Activated CD8-positive, alpha-beta memory T cell treated with anti-CD3 and anti-CD28 coated beads, Interleukin-2, amount 10 ng/mL, durations not matched to agents 7 days and 5 days (primary cell): Measurements from ENCODE around the gene DGUOK. TPM values are rescaled to one million over a fixed set of nuclear protein-coding genes. Genes with fewer than 3 reads are reported as not detected.

Experiments
- ATAC-seq: fragments of 150-1000 bp; cut with Tn5 transposase; one replicate; pipeline ENCODE4 v1.10.0; 2021; ENCODE audit warnings: moderate library complexity
- CTCF ChIA-PET: fragments of 350-600 bp; sonication (Branson Sonifier 250); formaldehyde crosslinking; loops from one replicate; lab custom pipeline; 2021; ENCODE audit warnings: antibody characterized with exemption; lab: Charles Lee
- DNase-seq: peaks from one replicate; pipeline ENCODE4 v3.0.0-alpha.2; 2020
- H3K27ac Mint-ChIP-seq: one replicate; pipeline ENCODE4 v1.8.0; 2021; ENCODE audit warnings: mild to moderate bottlenecking, mixed read lengths
- H3K27me3 Mint-ChIP-seq: one replicate; pipeline ENCODE4 v1.8.0; 2021; ENCODE audit warnings: mixed read lengths
- H3K36me3 Mint-ChIP-seq: one replicate; pipeline ENCODE4 v1.8.0; 2021; ENCODE audit warnings: mild to moderate bottlenecking, mixed read lengths
- H3K4me1 Mint-ChIP-seq: one replicate; pipeline ENCODE4 v1.8.0; 2021; ENCODE audit warnings: mixed read lengths
- H3K4me3 Mint-ChIP-seq: one replicate; pipeline ENCODE4 v1.8.0; 2021; ENCODE audit warnings: mild to moderate bottlenecking, moderate library complexity, mixed read lengths
- H3K9me3 Mint-ChIP-seq: one replicate; pipeline ENCODE4 v1.8.0; 2022; ENCODE audit warnings: low read depth, mixed read lengths
- total RNA-seq, 2 experiments: library from RNA; stranded (reverse); gene quantifications; one replicate each; pipeline ENCODE4 v1.2.3, GENCODE V29; 2021

The DGUOK gene
- total RNA-seq, 2 experiments from 2014 or later, result 65.9 to 75.4 TPM

DNA sequence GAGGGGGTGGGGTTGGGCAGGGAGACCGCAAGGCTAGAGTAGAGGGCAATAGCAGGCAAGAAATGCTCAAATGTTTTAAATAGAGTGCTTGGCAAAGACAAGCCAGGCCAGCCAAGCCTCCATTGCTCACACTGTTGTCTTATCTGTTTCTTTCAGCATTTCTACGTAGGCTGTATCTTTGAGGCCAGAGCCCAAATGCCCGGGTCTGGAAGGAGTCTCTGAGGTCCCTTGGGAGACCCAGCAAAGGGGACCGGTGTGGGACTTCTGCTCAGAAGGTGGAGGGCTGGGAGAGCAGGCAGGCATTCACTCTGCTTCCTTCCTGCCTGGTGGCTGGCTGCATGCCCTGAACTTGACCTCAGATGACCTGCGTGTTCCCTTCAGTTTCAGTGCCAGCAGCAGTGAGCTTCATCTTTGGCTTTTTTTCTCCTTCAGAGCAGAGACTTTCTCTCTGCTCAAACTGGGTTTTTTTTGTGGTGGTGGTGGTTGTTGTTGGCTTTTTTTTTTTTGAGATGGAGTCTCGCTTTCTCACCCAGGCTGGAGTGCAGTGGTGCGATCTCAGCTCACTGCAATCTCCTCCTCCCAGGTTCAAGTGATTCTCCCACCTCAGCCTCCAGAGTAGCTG, 44.3 kb downstream of the DGUOK start:
- H3K27me3 Mint-ChIP-seq, result peaks cover 2% of the 10 kb centered on the region
- CTCF ChIA-PET, result interaction anchor here (0.7 to 2.0 kb wide), 8 partner anchors 10 to 147 kb away, joined by 3 to 8 read pairs (median 4); no protein-coding TSS in a partner anchor
- peak overlapping the region; percentile 46 for H3K4me3 Mint-ChIP-seq
- peak overlapping the region; percentile 74 for H3K27ac Mint-ChIP-seq
- H3K36me3 Mint-ChIP-seq, result no peaks in the 10 kb centered on the region
- H3K9me3 Mint-ChIP-seq, result no peaks in the 10 kb centered on the region
- H3K4me1 Mint-ChIP-seq, result peaks cover 34% of the 10 kb centered on the region
- peak; percentile 86 for ATAC-seq
- peak; percentile 81 for DNase-seq

DNA sequence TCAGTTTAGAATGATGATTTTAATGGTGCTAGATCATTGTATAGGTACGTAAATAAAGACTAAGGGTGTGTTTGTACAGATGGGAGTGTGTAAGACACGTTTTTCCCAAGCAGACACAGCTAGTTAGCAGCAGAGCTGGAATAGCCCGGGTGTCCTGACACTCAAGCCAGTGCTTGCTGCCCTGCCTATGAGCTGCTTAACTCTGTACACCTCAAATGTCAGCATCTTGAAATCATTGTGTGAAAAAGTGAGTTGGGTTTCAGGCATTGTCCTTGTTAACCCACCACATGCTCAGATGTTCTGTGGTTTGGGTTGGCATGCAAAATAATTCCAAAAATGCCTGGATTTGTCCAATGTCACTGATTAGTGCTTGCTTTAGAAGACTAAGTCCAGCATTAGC, 45.0 kb downstream of the DGUOK start:
- DNase-seq, result no peak
- no peak for ATAC-seq
- H3K4me3 Mint-ChIP-seq, result peak overlapping the region; percentile 46
- no peaks in the 10 kb centered on the region for H3K36me3 Mint-ChIP-seq
- CTCF ChIA-PET, result interaction anchor here (1.1 to 1.9 kb wide), 4 partner anchors 9 to 34 kb away, joined by 3 to 8 read pairs (median 4); no protein-coding TSS in a partner anchor
- H3K4me1 Mint-ChIP-seq, result peaks cover 34% of the 10 kb centered on the region
- no peaks in the 10 kb centered on the region for H3K9me3 Mint-ChIP-seq
- H3K27me3 Mint-ChIP-seq, result peaks cover 2% of the 10 kb centered on the region
- H3K27ac Mint-ChIP-seq, result peak overlapping the region; percentile 74

DNA sequence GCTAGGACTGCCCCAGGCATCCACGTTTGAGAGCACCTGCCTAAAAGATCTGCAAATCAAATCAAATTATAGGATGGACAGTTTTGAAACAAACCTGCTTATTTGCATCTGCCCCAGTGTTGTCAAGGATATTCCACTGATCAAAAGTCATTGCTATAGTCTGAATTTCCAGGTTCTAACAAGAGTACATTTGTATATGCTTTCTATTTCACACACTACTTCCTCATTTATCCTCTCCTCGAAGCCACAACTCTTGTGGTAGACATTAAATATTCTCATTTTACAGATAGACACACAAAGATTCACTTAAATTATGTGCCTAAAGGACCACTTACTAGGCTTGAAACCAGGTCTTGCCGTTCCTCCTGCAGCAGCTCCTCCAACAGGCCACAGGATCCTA, 46.2 kb downstream of the DGUOK start:
- Mint-ChIP-seq H3K27me3 (peaks cover 2% of the 10 kb centered on the region), H3K9me3 (no peaks in the 10 kb centered on the region), H3K4me1 (peaks cover 34% of the 10 kb centered on the region), H3K4me3 (no peak overlapping the region), H3K27ac (no peak overlapping the region), H3K36me3 (no peaks in the 10 kb centered on the region)
- CTCF ChIA-PET, result interaction anchor here (0.7 to 0.9 kb wide), 3 partner anchors 14 to 38 kb away, joined by 3 read pairs; no protein-coding TSS in a partner anchor
- ATAC-seq, result no peak
- DNase-seq, result no peak

DNA sequence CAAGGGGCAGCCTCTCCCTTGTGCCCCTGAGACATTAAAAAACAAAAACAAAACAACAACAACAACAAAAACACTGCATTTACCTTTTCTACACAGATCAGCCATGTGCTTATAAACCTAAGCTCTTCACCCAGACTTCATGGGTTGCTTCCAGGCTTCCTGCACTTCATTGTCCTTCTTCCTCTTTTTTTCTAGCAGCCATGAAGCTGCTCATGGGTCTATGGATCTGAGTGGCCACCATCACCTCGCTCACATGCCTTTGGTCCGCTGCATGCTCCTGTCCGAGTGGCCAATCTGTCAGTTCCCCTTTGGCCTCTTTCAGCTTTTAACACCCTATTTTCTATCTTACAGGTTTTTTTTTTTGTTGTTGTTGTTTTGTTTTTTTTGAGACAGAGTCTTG, 49.1 kb downstream of the DGUOK start:
- Mint-ChIP-seq H3K27me3 (no peaks in the 10 kb centered on the region), H3K27ac (no peak overlapping the region), H3K4me1 (peaks cover 46% of the 10 kb centered on the region), H3K4me3 (no peak overlapping the region), H3K36me3 (no peaks in the 10 kb centered on the region), H3K9me3 (no peaks in the 10 kb centered on the region)
- DNase-seq (no peak), ATAC-seq (no peak)
- CTCF ChIA-PET, result interaction anchor here (0.8 to 1.0 kb wide), 2 partner anchors 25 to 37 kb away, joined by 3 read pairs; no protein-coding TSS in a partner anchor

DNA sequence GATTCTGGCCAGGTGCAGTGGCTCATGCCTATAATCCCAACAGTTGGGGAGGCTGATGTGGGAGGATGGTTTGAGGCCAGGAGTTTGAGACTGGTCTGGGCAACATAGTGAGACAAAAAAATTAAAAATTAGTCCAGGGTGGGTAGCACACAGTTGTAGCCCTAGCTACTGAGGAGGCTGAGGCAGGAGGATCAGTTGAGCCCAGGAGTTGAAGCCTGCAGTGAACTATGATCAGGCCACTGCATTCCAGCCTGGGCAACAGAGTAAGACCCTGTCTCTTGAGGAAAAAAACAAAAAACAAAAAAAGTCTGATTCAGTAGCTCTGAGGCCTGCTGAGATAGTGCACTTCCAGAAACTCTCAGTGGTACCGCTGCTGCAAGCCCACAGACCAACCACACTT, 50.1 kb downstream of the DGUOK start:
- H3K9me3 Mint-ChIP-seq, result no peaks in the 10 kb centered on the region
- ATAC-seq (no peak), DNase-seq (no peak)
- H3K4me1 Mint-ChIP-seq, result peaks cover 43% of the 10 kb centered on the region
- peaks cover 10% of the 10 kb centered on the region for H3K27me3 Mint-ChIP-seq
- H3K27ac Mint-ChIP-seq, result no peak overlapping the region
- H3K36me3 Mint-ChIP-seq, result no peaks in the 10 kb centered on the region
- no peak overlapping the region for H3K4me3 Mint-ChIP-seq
- CTCF ChIA-PET, result no interaction called here

DNA sequence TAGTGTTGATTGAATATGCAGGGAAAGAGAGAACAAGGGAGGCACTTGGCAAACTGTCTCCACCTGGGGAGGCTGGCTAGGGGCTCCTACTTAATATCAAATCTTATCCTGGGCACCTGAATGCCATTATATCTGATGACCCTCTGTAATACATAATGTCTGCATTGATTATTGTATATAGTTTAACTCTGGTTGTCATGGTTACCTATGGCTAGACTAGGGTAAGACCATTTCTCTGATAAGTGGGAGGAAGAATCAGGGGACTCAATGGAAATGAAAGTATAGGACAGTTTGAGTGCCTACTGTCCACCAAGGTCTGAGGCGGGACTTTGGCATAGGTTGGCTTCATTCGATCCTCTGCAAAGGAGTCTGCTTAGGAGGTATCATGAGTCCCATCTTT, 50.8 kb downstream of the DGUOK start:
- CTCF ChIA-PET, result no interaction called here
- H3K27me3 Mint-ChIP-seq, result peaks cover 13% of the 10 kb centered on the region
- ATAC-seq, result no peak
- H3K4me3 Mint-ChIP-seq, result no peak overlapping the region
- no peak for DNase-seq
- peaks cover 37% of the 10 kb centered on the region for H3K4me1 Mint-ChIP-seq
- no peak overlapping the region for H3K27ac Mint-ChIP-seq
- no peaks in the 10 kb centered on the region for H3K9me3 Mint-ChIP-seq
- no peaks in the 10 kb centered on the region for H3K36me3 Mint-ChIP-seq

DNA sequence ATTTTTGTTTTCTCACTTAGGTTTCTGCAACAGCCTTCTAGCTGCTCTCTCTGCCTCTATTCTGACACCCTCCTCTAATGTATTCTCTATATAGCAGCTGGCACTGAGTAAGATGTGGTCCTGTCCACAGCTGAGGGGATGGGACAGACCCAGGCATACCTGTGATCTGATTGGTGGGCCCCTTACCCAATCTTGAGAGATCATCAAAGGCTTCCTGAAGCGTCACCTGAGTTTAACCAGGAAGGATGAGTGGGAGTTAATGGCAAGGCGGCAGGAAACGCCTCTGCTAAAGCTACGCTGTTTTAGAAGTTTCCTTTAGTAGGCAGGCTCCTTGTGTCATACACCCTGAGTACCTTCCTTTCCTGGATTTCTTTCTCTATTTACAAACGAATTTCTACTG, 52.3 kb downstream of the DGUOK start:
- DNase-seq, result peak; percentile 66
- Mint-ChIP-seq H3K4me1 (peaks cover 36% of the 10 kb centered on the region), H3K27ac (no peak overlapping the region), H3K4me3 (peak overlapping the region; percentile 18), H3K9me3 (no peaks in the 10 kb centered on the region), H3K36me3 (no peaks in the 10 kb centered on the region), H3K27me3 (peaks cover 23% of the 10 kb centered on the region)
- CTCF ChIA-PET, result interaction anchor here (1.0 to 1.2 kb wide), 4 partner anchors 8 to 126 kb away, joined by 3 to 4 read pairs (median 4); no protein-coding TSS in a partner anchor
- peak; percentile 71 for ATAC-seq

DNA sequence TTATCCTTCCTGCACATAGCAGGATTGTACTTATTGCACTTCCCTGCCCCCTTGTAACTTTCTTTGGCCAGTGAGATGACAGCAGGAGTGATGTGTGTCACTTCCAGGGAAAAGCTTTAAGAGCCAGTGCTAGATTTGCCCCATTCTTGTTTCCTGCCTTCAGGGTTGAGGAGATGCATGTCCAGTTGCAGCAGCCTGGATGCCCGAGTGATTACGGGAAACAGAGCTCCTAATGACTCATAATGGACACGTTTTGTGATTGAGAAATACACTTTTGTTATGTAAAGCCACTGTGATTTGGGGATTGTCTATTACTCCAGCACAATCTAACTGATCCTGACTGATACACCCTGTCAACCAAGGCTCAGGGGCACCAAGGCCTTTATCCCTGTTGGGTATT, 53.0 kb downstream of the DGUOK start:
- peaks cover 36% of the 10 kb centered on the region for H3K4me1 Mint-ChIP-seq
- DNase-seq (no peak), ATAC-seq (no peak)
- no peaks in the 10 kb centered on the region for H3K36me3 Mint-ChIP-seq
- H3K27ac Mint-ChIP-seq, result no peak overlapping the region
- H3K9me3 Mint-ChIP-seq, result no peaks in the 10 kb centered on the region
- CTCF ChIA-PET, result interaction anchor here (0.6 to 1.2 kb wide), 4 partner anchors 8 to 125 kb away, joined by 3 to 4 read pairs (median 3); no protein-coding TSS in a partner anchor
- H3K27me3 Mint-ChIP-seq, result peaks cover 23% of the 10 kb centered on the region
- H3K4me3 Mint-ChIP-seq, result peak overlapping the region; percentile 18

DNA sequence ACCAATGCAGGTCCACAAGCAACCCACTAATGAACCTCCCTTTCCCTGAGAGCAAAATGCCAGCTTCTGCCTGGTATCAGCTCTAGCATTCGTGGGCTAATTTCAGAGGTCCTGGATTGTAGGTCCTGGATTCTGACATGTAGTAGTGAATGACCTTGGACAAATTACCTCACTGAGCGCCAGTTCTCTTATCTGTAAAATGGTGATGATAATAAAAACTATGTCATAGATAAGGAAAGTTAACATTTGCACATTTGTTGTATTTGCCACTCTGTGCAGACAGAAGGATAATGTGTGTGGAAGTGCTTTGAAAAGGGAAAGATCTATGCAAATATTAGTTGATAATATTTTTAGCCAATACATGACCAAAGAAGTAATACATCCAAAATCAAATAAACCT, 53.9 kb downstream of the DGUOK start:
- Mint-ChIP-seq H3K27me3 (peaks cover 23% of the 10 kb centered on the region), H3K4me1 (peaks cover 36% of the 10 kb centered on the region), H3K9me3 (no peaks in the 10 kb centered on the region), H3K27ac (no peak overlapping the region), H3K4me3 (peak overlapping the region; percentile 70), H3K36me3 (no peaks in the 10 kb centered on the region)
- CTCF ChIA-PET, result interaction anchor here (1.2 to 1.5 kb wide), 3 partner anchors 10 to 154 kb away, joined by 3 to 8 read pairs (median 4); no protein-coding TSS in a partner anchor
- no peak for ATAC-seq
- no peak for DNase-seq

DNA sequence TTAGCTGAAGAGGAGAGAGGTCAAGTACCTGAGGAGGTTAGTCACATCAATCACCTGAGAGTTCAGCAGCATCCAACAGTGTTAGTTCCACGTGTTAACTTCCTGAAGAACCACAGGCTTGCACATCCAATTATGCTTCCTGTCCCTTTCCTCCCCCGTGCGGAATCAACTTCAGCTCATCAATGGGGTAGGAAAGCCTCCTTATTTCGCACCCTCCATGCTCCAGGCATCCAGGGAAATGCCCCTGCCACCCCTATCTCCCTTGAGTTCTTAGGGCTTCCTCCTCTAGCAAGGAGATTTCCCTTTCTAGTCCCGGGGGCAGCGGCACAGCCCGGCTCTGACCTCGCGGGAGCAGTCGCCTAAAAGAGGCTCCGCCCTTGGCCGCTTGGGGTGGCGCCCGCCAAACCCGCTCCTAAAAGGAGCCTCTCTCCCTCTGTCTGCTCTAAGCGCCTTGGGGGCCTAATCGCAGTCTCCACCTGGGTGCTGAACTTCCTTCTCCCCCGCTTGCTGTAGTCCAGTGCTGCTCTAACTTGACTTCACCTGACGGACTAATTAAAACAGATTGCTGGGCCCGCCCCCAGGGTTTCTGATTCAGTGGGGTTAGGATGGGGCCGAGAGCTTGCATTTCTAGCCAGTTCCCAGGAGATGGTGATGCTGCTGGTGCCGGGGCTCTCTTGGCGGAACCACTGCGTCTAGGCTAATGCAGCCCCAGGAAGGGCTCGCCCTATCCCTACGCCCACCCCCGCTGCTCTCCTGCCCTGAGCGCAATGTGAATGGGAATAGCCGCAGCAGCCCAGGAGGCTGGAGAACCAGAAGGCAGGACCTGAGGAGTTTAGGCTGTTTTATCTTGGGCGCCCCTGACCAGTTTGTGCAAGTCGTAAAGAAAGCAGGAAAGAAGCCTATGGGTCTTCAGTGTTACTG, 54.7 kb downstream of the DGUOK start:
- Mint-ChIP-seq H3K36me3 (peaks cover 2% of the 10 kb centered on the region), H3K9me3 (no peaks in the 10 kb centered on the region), H3K4me3 (peak overlapping the region; percentile 70), H3K27me3 (peaks cover 23% of the 10 kb centered on the region), H3K27ac (no peak overlapping the region), H3K4me1 (peaks cover 44% of the 10 kb centered on the region)
- DNase-seq, result peak; percentile 69
- peak; percentile 29 for ATAC-seq
- CTCF ChIA-PET, result interaction anchor here (1.2 to 1.5 kb wide), 3 partner anchors 11 to 154 kb away, joined by 3 to 8 read pairs (median 4); no protein-coding TSS in a partner anchor

DNA sequence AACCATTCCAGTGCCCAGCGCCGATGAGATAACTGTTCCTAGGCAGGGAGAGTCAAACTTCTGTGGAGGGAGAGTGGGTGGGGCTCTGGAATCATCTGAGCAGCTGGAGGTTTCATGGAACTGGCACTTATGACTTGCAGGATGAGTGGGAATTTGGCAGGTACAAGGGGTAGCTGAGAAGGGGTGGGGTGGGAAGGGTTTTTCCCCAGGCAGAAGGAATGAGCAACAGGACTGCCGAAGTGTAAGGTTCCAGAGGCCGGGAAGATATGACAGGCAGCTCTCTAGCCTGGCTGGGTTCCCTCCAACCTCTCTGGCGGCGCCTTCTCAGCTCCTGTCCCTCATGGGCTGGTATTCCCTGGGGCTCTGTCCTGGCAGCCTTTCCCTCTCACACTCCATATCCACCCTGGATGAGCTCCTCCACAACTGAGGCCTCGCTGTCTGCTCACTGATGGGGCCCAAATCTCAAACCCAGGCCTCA, 55.5 kb downstream of the DGUOK start:
- CTCF ChIA-PET, result interaction anchor here (0.8 kb wide), 1 partner anchor 161 kb away, joined by 3 read pairs; no protein-coding TSS in a partner anchor
- Mint-ChIP-seq H3K36me3 (peaks cover 7% of the 10 kb centered on the region), H3K4me3 (no peak overlapping the region), H3K27ac (no peak overlapping the region), H3K27me3 (peaks cover 23% of the 10 kb centered on the region), H3K4me1 (peaks cover 51% of the 10 kb centered on the region), H3K9me3 (no peaks in the 10 kb centered on the region)
- ATAC-seq, result no peak
- no peak for DNase-seq

DNA sequence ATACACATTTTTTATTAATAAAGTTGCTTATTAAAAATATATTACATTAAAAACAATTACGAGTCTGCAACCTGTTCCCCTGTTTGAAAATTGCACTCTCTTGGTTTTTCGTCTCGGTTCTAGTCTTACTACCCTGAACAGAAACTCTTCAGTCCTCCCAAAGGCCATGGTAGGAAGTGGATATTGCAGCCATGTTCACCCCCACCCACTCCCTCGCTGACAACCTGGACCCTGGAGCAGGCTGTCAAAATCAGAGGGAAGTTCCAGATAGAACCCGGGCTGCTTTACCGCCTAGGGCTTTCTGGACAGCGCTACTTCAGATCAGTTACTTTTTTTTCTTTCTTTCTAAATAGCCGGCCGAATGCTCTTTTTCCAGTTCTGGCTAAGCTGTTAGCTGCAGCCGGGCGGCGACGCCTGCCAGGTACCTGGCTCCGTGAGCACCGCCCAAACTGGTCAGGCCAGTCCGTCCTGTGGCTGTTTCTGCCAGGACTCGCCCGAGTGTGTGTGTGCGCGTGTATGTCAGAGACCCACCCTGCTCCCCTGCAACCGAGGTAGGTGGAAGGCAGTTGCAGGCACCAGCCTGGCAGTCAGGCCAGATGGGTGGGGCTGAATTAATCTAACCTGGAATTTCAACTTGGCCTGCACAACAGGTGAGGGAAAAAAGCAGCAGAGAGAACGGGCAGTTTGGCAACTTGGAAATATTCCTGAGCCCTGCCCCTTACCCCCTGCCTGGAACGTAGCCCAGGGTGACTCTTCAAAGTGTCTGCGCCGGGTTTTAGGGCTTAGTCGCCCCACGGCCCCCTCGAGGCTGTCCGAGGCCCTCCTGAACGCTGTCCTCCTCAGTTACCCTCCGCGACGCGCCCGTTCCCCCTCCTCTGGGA, 56.9 kb downstream of the DGUOK start:
- Mint-ChIP-seq H3K27me3 (peaks cover 23% of the 10 kb centered on the region), H3K36me3 (peaks cover 9% of the 10 kb centered on the region), H3K27ac (peak overlapping the region; percentile 52), H3K4me1 (peaks cover 62% of the 10 kb centered on the region), H3K9me3 (no peaks in the 10 kb centered on the region), H3K4me3 (peak overlapping the region; percentile 55)
- DNase-seq, result no peak
- no peak for ATAC-seq
- CTCF ChIA-PET, result interaction anchor here (0.8 kb wide), 1 partner anchor 163 kb away, joined by 3 read pairs; no protein-coding TSS in a partner anchor
